ENCODE data around the gene TIMP2. TPM values are rescaled to one million over a fixed set of nuclear protein-coding genes. Genes with fewer than 3 reads are reported as not detected.

The TIMP2 gene
- total RNA-seq, 4 donors from 2014 or later: 20.4 to 28.7 (median 27.0) TPM

DNA sequence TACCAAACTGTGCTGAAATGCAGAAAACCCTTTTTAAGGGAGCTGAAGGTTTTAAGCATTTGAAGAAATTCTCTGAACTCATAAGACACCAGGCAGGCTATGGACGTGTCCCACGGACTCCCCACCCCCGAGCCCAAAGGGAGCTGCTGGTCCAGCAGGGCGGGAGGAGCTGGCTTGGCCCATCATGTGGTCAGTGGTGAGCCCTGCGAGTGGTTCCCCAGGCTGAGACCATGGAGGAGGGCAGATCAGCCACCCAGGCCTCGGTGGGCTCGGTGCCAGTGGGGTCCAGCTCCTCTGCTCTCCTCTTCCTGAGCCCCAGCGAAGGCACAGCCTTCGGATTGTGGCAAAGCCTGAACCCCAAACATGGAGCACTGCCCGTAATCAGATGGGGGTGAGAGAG, 27.5 kb upstream of the TIMP2 start:
- no peak for ATAC-seq
- no peak for DNase-seq
- no peak overlapping the region for H3K4me3 ChIP-seq
- H3K36me3 ChIP-seq: no peaks in the 10 kb centered on the region
- in situ Hi-C loops (cut with MboI; ENCODE audit: low sequenced_read_pairs in 4 of 4): no loop called here
- intact Hi-C loops (cut with DNase I; ENCODE audit: low total_unique reads): no loop called here
- no peaks in the 10 kb centered on the region for H3K4me1 ChIP-seq
- H3K27ac ChIP-seq: no peak overlapping the region
- no peaks in the 10 kb centered on the region for H3K27me3 ChIP-seq
- peaks cover 0 to 6% (median 0%) of the 10 kb centered on the region in 3 donors for H3K9me3 ChIP-seq
- TF ChIP-seq POLR2A (IDR thresholded peaks at IDR 0.05): no peak
- TF ChIP-seq, protein P1, sequence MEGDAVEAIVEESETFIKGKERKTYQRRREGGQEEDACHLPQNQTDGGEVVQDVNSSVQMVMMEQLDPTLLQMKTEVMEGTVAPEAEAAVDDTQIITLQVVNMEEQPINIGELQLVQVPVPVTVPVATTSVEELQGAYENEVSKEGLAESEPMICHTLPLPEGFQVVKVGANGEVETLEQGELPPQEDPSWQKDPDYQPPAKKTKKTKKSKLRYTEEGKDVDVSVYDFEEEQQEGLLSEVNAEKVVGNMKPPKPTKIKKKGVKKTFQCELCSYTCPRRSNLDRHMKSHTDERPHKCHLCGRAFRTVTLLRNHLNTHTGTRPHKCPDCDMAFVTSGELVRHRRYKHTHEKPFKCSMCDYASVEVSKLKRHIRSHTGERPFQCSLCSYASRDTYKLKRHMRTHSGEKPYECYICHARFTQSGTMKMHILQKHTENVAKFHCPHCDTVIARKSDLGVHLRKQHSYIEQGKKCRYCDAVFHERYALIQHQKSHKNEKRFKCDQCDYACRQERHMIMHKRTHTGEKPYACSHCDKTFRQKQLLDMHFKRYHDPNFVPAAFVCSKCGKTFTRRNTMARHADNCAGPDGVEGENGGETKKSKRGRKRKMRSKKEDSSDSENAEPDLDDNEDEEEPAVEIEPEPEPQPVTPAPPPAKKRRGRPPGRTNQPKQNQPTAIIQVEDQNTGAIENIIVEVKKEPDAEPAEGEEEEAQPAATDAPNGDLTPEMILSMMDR (IDR thresholded peaks at IDR 0.05 in 4 of 5, conservative IDR thresholded peaks at IDR 0.05 in 1 of 5): no peak

- Histone ChIP-seq H3K36me3 (no peaks in the 10 kb centered on the region), H3K27ac (no peak overlapping the region), H3K27me3 (no peaks in the 10 kb centered on the region), H3K9me3 (peaks cover 0 to 6% (median 0%) of the 10 kb centered on the region in 3 donors), H3K4me1 (no peaks in the 10 kb centered on the region), H3K4me3 (no peak overlapping the region)
- intact Hi-C loops (cut with DNase I; ENCODE audit: low total_unique reads): no loop called here
- DNase-seq (no peak), ATAC-seq (no peak)
- TF ChIP-seq POLR2A (IDR thresholded peaks at IDR 0.05): no peak
- TF ChIP-seq, protein P1 (IDR thresholded peaks at IDR 0.05 in 4 of 5, conservative IDR thresholded peaks at IDR 0.05 in 1 of 5): no peak
- in situ Hi-C loops (cut with MboI; ENCODE audit: low sequenced_read_pairs in 4 of 4): no loop called here
These were observed 26.9 kb upstream of the TIMP2 start for GRCh38 chr17:78951967-78952551.

DNA sequence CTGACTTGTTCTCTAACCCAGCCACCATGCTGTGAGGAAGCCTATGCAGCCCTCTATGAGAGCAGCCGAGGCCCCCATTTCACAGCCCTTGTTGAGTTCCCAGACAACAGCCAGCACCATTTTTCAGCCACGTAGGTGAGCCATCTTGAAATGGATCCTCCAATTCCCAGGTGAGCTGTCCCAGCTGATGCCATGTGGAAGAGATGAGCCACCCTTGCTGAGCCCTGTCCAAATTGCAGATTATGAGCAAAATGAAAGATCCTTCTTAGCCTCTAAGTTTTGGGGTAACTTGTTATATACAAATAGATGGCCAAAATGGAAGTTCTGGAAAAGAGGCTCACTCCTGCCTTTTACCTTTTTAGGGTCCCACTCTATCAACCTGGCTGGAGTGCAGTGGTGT, 25.7 kb upstream of the TIMP2 start:
- intact Hi-C loops (cut with DNase I; ENCODE audit: low total_unique reads) (no loop called here), in situ Hi-C loops (cut with MboI; ENCODE audit: low sequenced_read_pairs in 4 of 4) (no loop called here)
- DNase-seq (no peak), ATAC-seq (no peak)
- no peaks in the 10 kb centered on the region for H3K4me1 ChIP-seq
- TF ChIP-seq, protein P1 (IDR thresholded peaks at IDR 0.05 in 4 of 5, conservative IDR thresholded peaks at IDR 0.05 in 1 of 5): no peak
- no peak for TF ChIP-seq POLR2A (IDR thresholded peaks at IDR 0.05)
- no peak overlapping the region for H3K27ac ChIP-seq
- H3K4me3 ChIP-seq: no peak overlapping the region
- no peaks in the 10 kb centered on the region for H3K27me3 ChIP-seq
- H3K36me3 ChIP-seq: no peaks in the 10 kb centered on the region
- peaks cover 0 to 6% (median 0%) of the 10 kb centered on the region in 3 donors for H3K9me3 ChIP-seq

- Histone ChIP-seq H3K36me3 (no peaks in the 10 kb centered on the region), H3K27me3 (no peaks in the 10 kb centered on the region), H3K4me3 (no peak overlapping the region), H3K9me3 (peaks cover 0 to 6% (median 0%) of the 10 kb centered on the region in 3 donors), H3K4me1 (no peaks in the 10 kb centered on the region), H3K27ac (no peak overlapping the region)
- in situ Hi-C loops (cut with MboI; ENCODE audit: low sequenced_read_pairs in 4 of 4): no loop called here
- intact Hi-C loops (cut with DNase I; ENCODE audit: low total_unique reads): no loop called here
- DNase-seq: no peak
- no peak for ATAC-seq
- no peak for TF ChIP-seq POLR2A (IDR thresholded peaks at IDR 0.05)
- TF ChIP-seq, protein P1 (IDR thresholded peaks at IDR 0.05 in 4 of 5, conservative IDR thresholded peaks at IDR 0.05 in 1 of 5): no peak
These were observed 22.3 kb upstream of the TIMP2 start for GRCh38 chr17:78947235-78948149.
